Ishikawa (cell line): Measurements from ENCODE around the gene ARF6.

ENCODE experiments used
- CEBPB ChIP-seq: IDR thresholded peaks from 2 replicates; pipeline ENCODE4 v1.6.1; 2012
- CREB1 ChIP-seq: IDR thresholded peaks from 2 replicates; pipeline ENCODE4 v1.6.1; 2012; ENCODE audit warnings: low read depth
- EGR1 ChIP-seq: IDR thresholded peaks from 2 replicates; pipeline ENCODE4 v1.6.1; 2012
- EP300 ChIP-seq: IDR thresholded peaks from 2 replicates; pipeline ENCODE4 v1.6.1; 2012; ENCODE audit warnings: borderline replicate concordance
- FOXM1 ChIP-seq: IDR thresholded peaks from 2 replicates; pipeline ENCODE4 v1.6.1; 2012; ENCODE audit warnings: low read depth, borderline replicate concordance
- NFIC ChIP-seq: IDR thresholded peaks from 2 replicates; pipeline ENCODE4 v1.6.1; 2012
- RAD21 ChIP-seq: IDR thresholded peaks from 2 replicates; pipeline ENCODE4 v1.6.1; 2012; ENCODE audit warnings: low read depth
- TAF1 ChIP-seq: IDR thresholded peaks from 2 replicates; pipeline ENCODE4 v1.6.1; 2012; ENCODE audit warnings: low read depth, mild to moderate bottlenecking
- TCF12 ChIP-seq: IDR thresholded peaks from 2 replicates; pipeline ENCODE4 v1.6.1; 2012; ENCODE audit warnings: low read depth
- TEAD4 ChIP-seq: IDR thresholded peaks from 2 replicates; pipeline ENCODE4 v1.6.1; 2012
- YY1 ChIP-seq: IDR thresholded peaks from 2 replicates; pipeline ENCODE4 v1.6.1; 2012; ENCODE audit warnings: low read depth
- ZBTB7A ChIP-seq: IDR thresholded peaks from 2 replicates; pipeline ENCODE4 v1.6.1; 2012; ENCODE audit warnings: low read depth
- TF ChIP-seq, protein P1 (sequence below): IDR thresholded peaks from 2 replicates; pipeline ENCODE4 v1.6.1; 2012
- TF ChIP-seq, protein P2 (sequence below): IDR thresholded peaks from 2 replicates; pipeline ENCODE4 v1.6.1; 2012; ENCODE audit warnings: low read depth, mild to moderate bottlenecking

Gene ARF6

DNA sequence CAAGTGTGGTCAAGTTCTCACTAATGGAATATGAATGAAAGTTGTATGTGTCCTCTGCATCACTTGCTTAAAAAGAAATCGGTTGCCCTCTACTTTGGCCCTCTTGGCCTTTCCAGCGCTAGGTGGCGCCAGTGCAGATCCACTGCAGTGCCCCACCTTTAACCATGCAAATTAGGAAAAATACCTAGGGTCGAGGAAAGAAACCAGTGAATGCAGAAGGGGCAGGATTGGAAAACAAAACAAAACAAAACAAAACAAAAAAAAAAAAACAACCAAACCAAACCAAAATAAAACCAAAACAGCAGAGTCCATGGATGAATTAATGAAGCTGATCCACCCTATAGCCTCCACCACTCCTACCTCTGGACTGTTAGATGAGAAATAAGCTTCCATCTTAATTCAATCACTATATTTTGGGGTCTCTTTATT, 27.4 kb upstream of the ARF6 start:
- no peak for TF ChIP-seq TCF12
- peak; percentile 78 for TF ChIP-seq RAD21

DNA sequence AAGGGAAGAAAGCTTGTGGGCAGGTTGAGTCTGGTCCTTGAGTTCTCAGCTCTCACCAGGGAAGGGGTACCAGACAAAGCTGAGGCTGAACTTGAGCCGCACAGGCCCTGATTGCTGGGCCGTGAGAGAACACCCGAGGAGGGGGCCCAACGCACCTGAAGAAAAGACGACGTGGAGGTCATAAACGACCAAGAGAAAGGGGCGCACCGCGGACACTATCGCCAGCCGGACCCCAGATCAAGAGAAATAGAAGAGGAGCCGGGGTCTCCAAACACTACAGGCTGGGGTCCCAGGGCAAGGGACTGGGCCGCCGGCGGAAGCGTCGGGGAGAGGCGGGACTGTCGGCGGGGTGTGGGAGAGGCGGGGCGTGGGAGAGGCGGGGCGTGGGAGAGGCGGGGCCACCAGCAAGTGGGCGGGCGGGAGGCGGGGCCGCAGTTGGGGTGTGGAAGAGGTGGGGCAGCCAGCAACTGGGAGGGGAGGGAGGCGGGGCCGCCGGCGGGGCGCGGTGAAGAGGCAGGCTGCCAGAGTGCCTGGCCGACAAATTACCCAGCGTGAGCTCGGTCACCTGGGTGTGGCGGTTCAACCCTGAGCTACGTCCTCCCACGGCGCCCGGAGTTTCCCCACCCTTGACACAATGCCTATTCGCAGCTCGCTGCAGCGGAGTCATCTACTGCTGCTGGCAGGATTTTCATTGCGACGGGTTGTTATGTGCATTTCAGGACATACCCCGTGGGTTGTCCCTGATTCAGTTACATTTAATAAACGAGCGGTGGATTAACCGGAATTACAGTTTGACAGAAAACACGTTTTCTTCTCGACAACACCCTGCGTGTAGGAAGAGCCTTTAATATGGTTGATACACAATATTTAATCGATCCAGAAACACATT, 24.8 kb upstream of the ARF6 start:
- TF ChIP-seq TAF1: peak; percentile 26
- 0 out of 2 replicates have a peak, but pooled peaks have one; percentile 19 for TF ChIP-seq EGR1
- TF ChIP-seq RAD21: peak; percentile 23; the same call in 1 of the 2 replicates
- peak; percentile 77; the same call in 1 of the 2 replicates for TF ChIP-seq ZBTB7A
- peak; percentile 29; the same call in 1 of the 2 replicates for TF ChIP-seq TEAD4
- TF ChIP-seq NFIC: no peak
- TF ChIP-seq TCF12: no peak
- TF ChIP-seq, protein P1, sequence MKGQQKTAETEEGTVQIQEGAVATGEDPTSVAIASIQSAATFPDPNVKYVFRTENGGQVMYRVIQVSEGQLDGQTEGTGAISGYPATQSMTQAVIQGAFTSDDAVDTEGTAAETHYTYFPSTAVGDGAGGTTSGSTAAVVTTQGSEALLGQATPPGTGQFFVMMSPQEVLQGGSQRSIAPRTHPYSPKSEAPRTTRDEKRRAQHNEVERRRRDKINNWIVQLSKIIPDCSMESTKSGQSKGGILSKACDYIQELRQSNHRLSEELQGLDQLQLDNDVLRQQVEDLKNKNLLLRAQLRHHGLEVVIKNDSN: peak; percentile 64

DNA sequence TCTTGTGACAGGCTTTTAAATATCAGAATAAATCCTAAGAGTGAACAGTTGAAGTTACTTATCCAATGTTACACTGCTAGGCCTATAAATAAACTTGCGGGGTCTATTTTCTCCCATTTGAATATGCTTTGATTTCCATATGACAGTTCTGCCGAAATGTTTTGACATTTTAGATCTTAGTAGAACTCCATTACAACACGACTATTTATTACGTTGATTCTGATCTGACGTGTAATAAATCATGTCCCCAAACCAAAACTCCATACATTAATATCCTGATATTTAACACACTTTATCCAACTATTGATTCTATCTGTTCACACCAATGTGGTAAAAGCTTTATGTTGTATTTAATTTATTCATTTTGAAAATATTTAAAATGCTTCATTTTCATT, 24.2 kb upstream of the ARF6 start:
- TF ChIP-seq CREB1 (no peak), RAD21 (no peak), FOXM1 (no peak), TCF12 (no peak), NFIC (no peak), EGR1 (no peak), YY1 (no peak), EP300 (no peak), TEAD4 (no peak)
- TF ChIP-seq, protein P2, sequence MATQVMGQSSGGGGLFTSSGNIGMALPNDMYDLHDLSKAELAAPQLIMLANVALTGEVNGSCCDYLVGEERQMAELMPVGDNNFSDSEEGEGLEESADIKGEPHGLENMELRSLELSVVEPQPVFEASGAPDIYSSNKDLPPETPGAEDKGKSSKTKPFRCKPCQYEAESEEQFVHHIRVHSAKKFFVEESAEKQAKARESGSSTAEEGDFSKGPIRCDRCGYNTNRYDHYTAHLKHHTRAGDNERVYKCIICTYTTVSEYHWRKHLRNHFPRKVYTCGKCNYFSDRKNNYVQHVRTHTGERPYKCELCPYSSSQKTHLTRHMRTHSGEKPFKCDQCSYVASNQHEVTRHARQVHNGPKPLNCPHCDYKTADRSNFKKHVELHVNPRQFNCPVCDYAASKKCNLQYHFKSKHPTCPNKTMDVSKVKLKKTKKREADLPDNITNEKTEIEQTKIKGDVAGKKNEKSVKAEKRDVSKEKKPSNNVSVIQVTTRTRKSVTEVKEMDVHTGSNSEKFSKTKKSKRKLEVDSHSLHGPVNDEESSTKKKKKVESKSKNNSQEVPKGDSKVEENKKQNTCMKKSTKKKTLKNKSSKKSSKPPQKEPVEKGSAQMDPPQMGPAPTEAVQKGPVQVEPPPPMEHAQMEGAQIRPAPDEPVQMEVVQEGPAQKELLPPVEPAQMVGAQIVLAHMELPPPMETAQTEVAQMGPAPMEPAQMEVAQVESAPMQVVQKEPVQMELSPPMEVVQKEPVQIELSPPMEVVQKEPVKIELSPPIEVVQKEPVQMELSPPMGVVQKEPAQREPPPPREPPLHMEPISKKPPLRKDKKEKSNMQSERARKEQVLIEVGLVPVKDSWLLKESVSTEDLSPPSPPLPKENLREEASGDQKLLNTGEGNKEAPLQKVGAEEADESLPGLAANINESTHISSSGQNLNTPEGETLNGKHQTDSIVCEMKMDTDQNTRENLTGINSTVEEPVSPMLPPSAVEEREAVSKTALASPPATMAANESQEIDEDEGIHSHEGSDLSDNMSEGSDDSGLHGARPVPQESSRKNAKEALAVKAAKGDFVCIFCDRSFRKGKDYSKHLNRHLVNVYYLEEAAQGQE: no peak
- TF ChIP-seq, protein P1: no peak

DNA sequence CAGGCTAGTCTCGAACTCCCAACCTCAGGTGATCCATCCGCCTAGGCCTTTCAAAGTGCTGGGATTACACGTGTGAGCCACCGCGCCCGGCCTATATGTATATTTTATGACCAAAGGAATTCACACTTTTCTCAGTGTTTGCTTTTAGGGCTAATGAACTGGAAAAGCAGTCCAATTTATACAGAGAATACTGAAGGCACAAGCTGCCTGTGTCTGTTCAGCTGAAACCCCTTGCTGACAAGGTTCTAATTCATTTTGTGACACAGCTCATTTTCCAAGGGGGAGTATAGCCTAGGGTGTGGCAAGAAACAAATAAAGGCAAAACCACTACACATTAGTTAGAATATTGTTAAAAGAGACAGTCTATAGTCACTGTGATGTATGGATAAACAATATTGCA, 22.0 kb upstream of the ARF6 start:
- no peak for TF ChIP-seq CEBPB
- TF ChIP-seq ZBTB7A: no peak
- TF ChIP-seq FOXM1: no peak

DNA sequence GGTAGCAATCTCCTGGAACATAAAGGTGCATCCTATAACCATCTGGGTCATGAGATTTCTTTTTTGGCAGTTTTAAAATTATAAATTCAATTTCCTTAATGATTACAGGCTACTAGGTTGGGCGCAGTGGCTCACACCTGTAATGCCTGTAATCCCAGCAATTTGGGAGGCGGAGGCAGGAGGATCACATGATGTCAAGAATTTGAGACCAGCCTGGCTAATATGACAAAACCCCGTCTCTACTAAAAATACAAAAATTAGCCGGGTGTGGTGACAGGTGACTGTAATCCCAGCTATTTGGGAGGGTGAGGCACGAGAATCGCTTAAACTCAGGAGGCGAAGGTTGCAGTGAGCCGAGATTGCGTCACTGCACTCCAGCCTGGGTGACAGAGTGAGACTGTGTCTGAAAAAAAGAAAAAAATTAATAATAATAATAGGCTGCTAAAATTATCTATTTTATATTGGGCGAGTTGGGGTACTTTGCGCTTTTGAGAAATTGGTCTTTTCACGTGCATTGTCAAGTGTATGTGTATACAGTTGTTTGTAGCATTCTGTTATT, 17.2 kb upstream of the ARF6 start:
- TF ChIP-seq TEAD4 (peak; percentile 33; the same call in 1 of the 2 replicates), YY1 (no peak), CEBPB (peak; percentile 87)
- TF ChIP-seq, protein P1: peak; percentile 66

DNA sequence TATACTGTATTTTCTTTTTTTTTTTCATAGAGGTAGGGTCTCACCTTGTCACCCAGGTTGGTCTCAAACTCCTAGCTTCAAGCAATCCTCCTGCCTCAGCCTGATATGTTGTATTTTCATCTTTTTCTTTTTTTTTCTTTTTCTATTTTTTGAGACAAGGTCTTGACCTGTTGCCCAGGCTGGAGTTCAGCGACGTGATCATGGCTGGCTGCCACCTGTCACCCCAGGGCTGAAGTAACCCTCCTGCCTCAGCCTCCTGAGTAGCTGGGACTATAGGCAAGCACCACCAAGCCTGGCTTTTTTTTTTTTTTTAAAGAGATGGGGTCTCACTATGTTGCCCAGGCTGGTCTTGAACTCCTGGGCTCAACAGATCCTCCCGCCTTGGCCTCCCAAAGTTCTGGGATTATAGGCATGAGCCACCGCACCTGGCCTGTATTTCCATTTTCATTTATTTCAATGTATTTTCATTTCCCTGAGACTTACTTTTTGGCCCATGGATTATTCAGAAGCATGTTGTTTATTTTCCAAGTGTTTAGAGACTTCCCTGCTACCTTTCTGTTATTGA, 16.2 kb upstream of the ARF6 start:
- no peak for TF ChIP-seq YY1
- TF ChIP-seq FOXM1: no peak
- no peak for TF ChIP-seq CREB1
- TF ChIP-seq, protein P2: no peak
- TF ChIP-seq, protein P1: no peak
- TF ChIP-seq CEBPB: no peak
- no peak for TF ChIP-seq TCF12
- TF ChIP-seq EGR1: no peak
- TF ChIP-seq TAF1: no peak
- no peak for TF ChIP-seq RAD21
- no peak for TF ChIP-seq EP300
- no peak for TF ChIP-seq TEAD4
- TF ChIP-seq NFIC: no peak
